Measurements from ENCODE around the gene PCDHGA6.

The PCDHGA6 gene

GRCh38 chr5:141419074-141419880, 45.6 kb downstream of the PCDHGA6 start:
- FAIRE-seq (no peak), DNase-seq (ENCODE audit: insufficient read length, low spot score) (no peak)
- TF ChIP-seq, protein P1, sequence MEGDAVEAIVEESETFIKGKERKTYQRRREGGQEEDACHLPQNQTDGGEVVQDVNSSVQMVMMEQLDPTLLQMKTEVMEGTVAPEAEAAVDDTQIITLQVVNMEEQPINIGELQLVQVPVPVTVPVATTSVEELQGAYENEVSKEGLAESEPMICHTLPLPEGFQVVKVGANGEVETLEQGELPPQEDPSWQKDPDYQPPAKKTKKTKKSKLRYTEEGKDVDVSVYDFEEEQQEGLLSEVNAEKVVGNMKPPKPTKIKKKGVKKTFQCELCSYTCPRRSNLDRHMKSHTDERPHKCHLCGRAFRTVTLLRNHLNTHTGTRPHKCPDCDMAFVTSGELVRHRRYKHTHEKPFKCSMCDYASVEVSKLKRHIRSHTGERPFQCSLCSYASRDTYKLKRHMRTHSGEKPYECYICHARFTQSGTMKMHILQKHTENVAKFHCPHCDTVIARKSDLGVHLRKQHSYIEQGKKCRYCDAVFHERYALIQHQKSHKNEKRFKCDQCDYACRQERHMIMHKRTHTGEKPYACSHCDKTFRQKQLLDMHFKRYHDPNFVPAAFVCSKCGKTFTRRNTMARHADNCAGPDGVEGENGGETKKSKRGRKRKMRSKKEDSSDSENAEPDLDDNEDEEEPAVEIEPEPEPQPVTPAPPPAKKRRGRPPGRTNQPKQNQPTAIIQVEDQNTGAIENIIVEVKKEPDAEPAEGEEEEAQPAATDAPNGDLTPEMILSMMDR (IDR thresholded peaks at IDR 0.05; ENCODE audit: insufficient read depth, missing control alignments), result no peak

DNA sequence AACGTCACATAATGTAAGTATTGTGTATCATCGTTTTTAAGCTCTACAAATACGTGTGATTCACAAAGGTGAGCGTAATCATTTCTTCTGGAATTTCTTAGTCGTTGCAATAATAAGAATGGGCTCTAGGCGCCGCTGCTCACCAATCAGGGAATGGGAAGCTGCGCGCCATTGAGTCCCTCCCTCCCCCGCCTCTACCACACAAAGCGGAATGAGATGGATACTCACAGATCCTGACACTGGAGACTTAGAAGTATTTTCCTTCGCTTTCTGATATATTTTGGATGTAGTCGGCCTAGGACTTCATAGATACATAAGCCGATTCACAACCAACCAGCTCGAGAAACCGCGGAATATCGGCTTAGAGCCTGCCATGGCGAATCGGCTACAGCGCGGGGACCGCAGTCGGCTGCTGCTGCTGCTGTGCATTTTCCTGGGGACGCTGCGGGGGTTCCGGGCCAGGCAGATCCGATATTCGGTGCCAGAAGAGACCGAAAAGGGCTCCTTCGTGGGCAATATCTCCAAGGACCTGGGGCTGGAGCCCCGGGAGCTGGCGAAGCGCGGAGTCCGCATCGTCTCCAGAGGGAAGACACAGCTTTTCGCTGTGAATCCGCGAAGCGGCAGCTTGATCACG, 47.3 kb downstream of the PCDHGA6 start, which contains the start of gene PCDHGA11:
PCDHGA11 (plus strand) TSS at position 197 of the 634 bp plus-strand sequence; CDS start at position 374, 177 bp downstream.
- TF ChIP-seq, protein P1 (IDR thresholded peaks at IDR 0.05; ENCODE audit: insufficient read depth, missing control alignments), result no peak
- DNase-seq (ENCODE audit: insufficient read length, low spot score) (no peak), FAIRE-seq (no peak)

- TF ChIP-seq, protein P1 (IDR thresholded peaks at IDR 0.05; ENCODE audit: insufficient read depth, missing control alignments), result no peak
- FAIRE-seq, result no peak
- no peak for DNase-seq (ENCODE audit: insufficient read length, low spot score)
These were observed 47.8 kb downstream of the PCDHGA6 start for GRCh38 chr5:141421489-141421855.

GRCh38 chr5:141422742-141423291, 49.1 kb downstream of the PCDHGA6 start:
- DNase-seq (ENCODE audit: insufficient read length, low spot score) (no peak), FAIRE-seq (no peak)
- TF ChIP-seq, protein P1 (IDR thresholded peaks at IDR 0.05; ENCODE audit: insufficient read depth, missing control alignments), result no peak

DNA sequence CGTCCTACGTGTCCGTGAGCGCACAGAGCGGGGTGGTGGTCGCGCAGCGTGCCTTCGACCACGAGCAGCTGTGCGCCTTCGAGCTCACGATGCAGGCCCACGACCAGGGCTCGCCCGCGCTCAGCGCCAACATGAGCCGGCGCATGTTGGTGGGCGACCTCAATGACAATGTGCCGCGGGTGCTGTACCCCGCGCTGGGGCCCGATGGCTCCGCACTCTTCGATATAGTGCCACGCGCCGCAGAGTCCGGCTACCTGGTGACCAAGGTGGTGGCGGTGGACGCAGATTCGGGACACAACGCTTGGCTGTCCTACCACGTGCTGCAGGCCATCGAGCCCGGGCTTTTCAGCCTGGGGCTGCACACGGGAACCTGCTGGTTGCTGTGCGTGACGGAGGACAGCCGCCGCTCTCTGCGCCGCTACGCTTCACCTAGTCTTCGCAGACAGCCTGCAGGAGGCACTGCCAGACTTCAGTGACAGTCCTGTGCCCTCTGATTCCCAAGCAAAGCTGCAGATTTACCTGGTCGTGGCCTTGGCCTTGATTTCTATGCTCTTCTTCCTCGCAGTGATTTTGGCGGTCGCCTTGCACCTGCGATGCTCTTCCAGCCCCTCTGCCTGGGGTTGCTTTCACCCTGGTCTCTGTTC, 54.2 kb downstream of the PCDHGA6 start:
- TF ChIP-seq, protein P1 (IDR thresholded peaks at IDR 0.05; ENCODE audit: insufficient read depth, missing control alignments), result no peak
- FAIRE-seq, result no peak
- no peak for DNase-seq (ENCODE audit: insufficient read length, low spot score)
